ENCODE data around the gene FAAH2.

FAAH2 gene

GRCh38 chrX:57451426-57452020 is 165.0 kb downstream of the FAAH2 start:
- Histone ChIP-seq H3K4me3 (ENCODE audit: low read length in 2 of 2) (no peak overlapping the region), H3K27me3 (ENCODE audit: control insufficient read depth in 1 of 2, insufficient read depth in 2 of 2, low read length in 2 of 2) (peaks cover 0 to 2% of the 10 kb centered on the region in 2 donors), H3K27ac (ENCODE audit: low read length) (no peak overlapping the region), H3K9me3 (ENCODE audit: control insufficient read depth in 2 of 2, low read length in 2 of 2) (no peaks in the 10 kb centered on the region), H3K4me1 (ENCODE audit: control insufficient read depth, insufficient read depth, low read length) (no peaks in the 10 kb centered on the region), H3K36me3 (ENCODE audit: control insufficient read depth in 2 of 2, insufficient read depth in 2 of 2, low read length in 2 of 2) (no peaks in the 10 kb centered on the region), H3K9ac (ENCODE audit: low read length in 2 of 2) (no peak overlapping the region)

DNA sequence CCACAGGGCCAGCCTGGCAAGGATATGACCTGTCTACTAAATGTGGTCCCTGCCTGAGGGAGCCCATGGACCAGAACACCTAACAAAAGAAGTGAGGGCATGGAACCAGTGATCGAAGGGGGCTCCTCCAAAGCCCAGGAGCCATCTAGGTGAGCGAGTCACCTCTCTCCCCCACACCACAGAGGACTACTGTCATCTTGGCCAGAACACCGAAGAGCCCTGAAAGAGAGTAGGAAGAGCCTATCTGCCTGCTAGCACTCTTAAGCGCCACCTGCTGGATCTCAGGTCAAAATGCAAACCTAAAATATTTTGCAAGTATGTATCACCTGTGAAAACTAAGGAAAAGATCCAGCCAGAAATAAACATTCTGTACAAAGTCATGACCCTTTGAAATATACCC is 167.4 kb downstream of the FAAH2 start:
- H3K4me3 ChIP-seq (ENCODE audit: low read length in 2 of 2), result no peak overlapping the region
- no peak overlapping the region for H3K9ac ChIP-seq (ENCODE audit: low read length in 2 of 2)
- no peaks in the 10 kb centered on the region for H3K4me1 ChIP-seq (ENCODE audit: control insufficient read depth, insufficient read depth, low read length)
- peaks cover 0 to 4% of the 10 kb centered on the region in 2 donors for H3K27me3 ChIP-seq (ENCODE audit: control insufficient read depth in 1 of 2, insufficient read depth in 2 of 2, low read length in 2 of 2)
- no peaks in the 10 kb centered on the region for H3K36me3 ChIP-seq (ENCODE audit: control insufficient read depth in 2 of 2, insufficient read depth in 2 of 2, low read length in 2 of 2)
- H3K27ac ChIP-seq (ENCODE audit: low read length), result no peak overlapping the region
- no peaks in the 10 kb centered on the region for H3K9me3 ChIP-seq (ENCODE audit: control insufficient read depth in 2 of 2, low read length in 2 of 2)

- no peaks in the 10 kb centered on the region for H3K36me3 ChIP-seq (ENCODE audit: control insufficient read depth in 2 of 2, insufficient read depth in 2 of 2, low read length in 2 of 2)
Observed at GRCh38 chrX:57481514-57481913, 195.0 kb downstream of the FAAH2 start.

DNA sequence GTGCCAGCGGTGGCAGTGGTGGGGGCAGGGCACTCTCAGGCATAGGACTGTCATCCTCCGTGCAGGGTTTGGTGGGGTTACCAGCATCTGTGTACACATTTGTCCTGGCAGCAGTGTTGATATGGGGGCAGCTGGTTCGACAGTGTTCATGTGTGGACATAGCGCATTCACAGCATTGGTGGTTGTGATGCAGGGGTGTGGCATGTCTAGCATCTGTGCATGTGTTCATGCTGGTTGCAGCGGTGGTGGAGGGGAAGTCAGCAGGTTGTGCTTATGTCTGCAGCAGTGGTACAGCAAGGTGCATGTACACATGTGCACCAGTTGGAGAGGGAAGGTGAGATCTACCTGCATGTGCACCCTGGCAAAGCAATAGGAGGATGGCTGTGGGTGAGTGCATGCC is 230.0 kb downstream of the FAAH2 start:
- peaks cover 0 to 4% of the 10 kb centered on the region in 2 donors for H3K27me3 ChIP-seq (ENCODE audit: control insufficient read depth in 1 of 2, insufficient read depth in 2 of 2, low read length in 2 of 2)
- H3K4me1 ChIP-seq (ENCODE audit: control insufficient read depth, insufficient read depth, low read length), result no peaks in the 10 kb centered on the region
- H3K36me3 ChIP-seq (ENCODE audit: control insufficient read depth in 2 of 2, insufficient read depth in 2 of 2, low read length in 2 of 2), result no peaks in the 10 kb centered on the region
- no peak overlapping the region for H3K9ac ChIP-seq (ENCODE audit: low read length in 2 of 2)
- H3K4me3 ChIP-seq (ENCODE audit: low read length in 2 of 2), result no peak overlapping the region
- no peak overlapping the region for H3K27ac ChIP-seq (ENCODE audit: low read length)
- H3K9me3 ChIP-seq (ENCODE audit: control insufficient read depth in 2 of 2, low read length in 2 of 2), result no peaks in the 10 kb centered on the region

More at GRCh38 chrX:57481514-57481913, 195.0 kb downstream of the FAAH2 start:
- Histone ChIP-seq H3K27me3 (ENCODE audit: control insufficient read depth in 1 of 2, insufficient read depth in 2 of 2, low read length in 2 of 2) (peaks cover 0 to 8% of the 10 kb centered on the region in 2 donors), H3K9ac (ENCODE audit: low read length in 2 of 2) (no peak overlapping the region), H3K4me1 (ENCODE audit: control insufficient read depth, insufficient read depth, low read length) (no peaks in the 10 kb centered on the region), H3K27ac (ENCODE audit: low read length) (no peak overlapping the region), H3K4me3 (ENCODE audit: low read length in 2 of 2) (no peak overlapping the region), H3K9me3 (ENCODE audit: control insufficient read depth in 2 of 2, low read length in 2 of 2) (peaks cover 0 to 3% of the 10 kb centered on the region in 2 donors)

DNA sequence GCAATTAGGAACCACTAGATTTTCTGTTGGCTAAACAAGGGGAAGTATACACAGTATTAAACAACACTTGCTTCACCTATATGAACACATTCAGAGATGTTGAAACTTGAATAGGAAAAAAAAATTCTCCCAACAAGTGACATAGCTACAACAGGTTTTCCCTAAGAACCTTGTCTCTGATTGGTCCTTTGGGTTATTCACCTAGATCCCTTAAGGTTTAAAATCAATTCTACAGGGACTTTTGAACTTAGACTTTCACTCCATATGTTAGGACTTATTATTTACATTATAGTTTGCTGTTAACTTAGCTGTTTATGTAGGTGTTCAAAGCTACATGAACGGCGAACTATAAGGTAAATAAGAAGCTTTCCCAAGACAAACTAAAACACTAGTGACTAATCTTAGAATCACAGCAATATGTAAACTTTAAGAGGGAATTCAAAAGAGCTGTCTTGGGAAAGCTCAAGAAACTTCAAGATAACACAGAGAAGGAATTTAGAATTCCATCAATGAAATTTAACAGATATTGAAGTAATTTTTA is 233.1 kb downstream of the FAAH2 start:
- peaks cover 0 to 4% of the 10 kb centered on the region in 2 donors for H3K27me3 ChIP-seq (ENCODE audit: control insufficient read depth in 1 of 2, insufficient read depth in 2 of 2, low read length in 2 of 2)

DNA sequence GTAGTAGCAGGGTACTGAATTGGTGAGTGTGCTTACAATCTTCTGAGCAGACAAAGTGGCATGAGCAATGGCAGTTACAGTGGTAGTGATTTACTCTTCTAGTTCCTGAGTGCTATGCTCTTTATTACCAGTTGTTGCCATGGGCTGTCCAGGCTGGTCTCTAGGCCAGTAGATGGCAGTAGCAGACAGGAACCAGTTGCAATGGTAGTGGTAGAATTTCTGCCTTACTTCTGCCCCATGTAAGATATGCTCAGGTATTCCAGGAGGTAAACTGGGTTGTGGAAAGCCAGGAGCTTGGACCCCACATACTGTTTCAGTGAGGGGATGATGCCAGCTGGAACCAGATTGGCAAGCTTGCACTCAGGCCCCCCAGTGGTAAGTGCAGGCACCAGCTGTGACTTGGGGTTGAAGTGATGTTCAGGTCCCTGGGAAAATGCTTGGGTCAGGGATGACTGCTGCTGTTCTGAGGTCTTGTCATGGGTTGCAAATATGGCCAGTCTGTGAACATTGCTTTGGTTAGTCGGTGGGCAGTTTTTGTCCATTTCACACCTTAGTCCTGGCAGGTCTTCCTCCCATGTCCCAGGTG is 242.3 kb downstream of the FAAH2 start:
- Histone ChIP-seq H3K27me3 (ENCODE audit: control insufficient read depth in 1 of 2, insufficient read depth in 2 of 2, low read length in 2 of 2) (no peaks in the 10 kb centered on the region), H3K4me1 (ENCODE audit: control insufficient read depth, insufficient read depth, low read length) (no peaks in the 10 kb centered on the region), H3K9me3 (ENCODE audit: control insufficient read depth in 2 of 2, low read length in 2 of 2) (no peaks in the 10 kb centered on the region), H3K36me3 (ENCODE audit: control insufficient read depth in 2 of 2, insufficient read depth in 2 of 2, low read length in 2 of 2) (no peaks in the 10 kb centered on the region), H3K4me3 (ENCODE audit: low read length in 2 of 2) (no peak overlapping the region), H3K27ac (ENCODE audit: low read length) (no peak overlapping the region), H3K9ac (ENCODE audit: low read length in 2 of 2) (no peak overlapping the region)

More for the DNA sequence above, 233.1 kb downstream of the FAAH2 start:
- Histone ChIP-seq H3K36me3 (ENCODE audit: control insufficient read depth in 2 of 2, insufficient read depth in 2 of 2, low read length in 2 of 2) (no peaks in the 10 kb centered on the region), H3K9me3 (ENCODE audit: control insufficient read depth in 2 of 2, low read length in 2 of 2) (no peaks in the 10 kb centered on the region), H3K4me1 (ENCODE audit: control insufficient read depth, insufficient read depth, low read length) (no peaks in the 10 kb centered on the region), H3K4me3 (ENCODE audit: low read length in 2 of 2) (no peak overlapping the region), H3K9ac (ENCODE audit: low read length in 2 of 2) (no peak overlapping the region), H3K27ac (ENCODE audit: low read length) (no peak overlapping the region)
